HepG2 (cell line): ENCODE measurements around the gene GPR55. TPM values are rescaled to one million over a fixed set of nuclear protein-coding genes. Genes with fewer than 3 reads are reported as not detected.

Experiments
- CREB1 ChIP-seq, 2 experiments: fragments of 450-650 bp in 1 of 2; IDR thresholded peaks; 2 replicates each; pipeline ENCODE4 v1.6.1; 2016 to 2017; ENCODE audit warnings: control low read depth in 1 of 2, mild to moderate bottlenecking in 1 of 2, missing compliant biosample characterization in 1 of 2, missing genetic modification characterization in 1 of 2
- HDAC1 ChIP-seq: sonication (generic); formaldehyde crosslinking; IDR thresholded peaks from 2 replicates; pipeline ENCODE4 v1.5.1; 2020; ENCODE audit warnings: mild to moderate bottlenecking, missing genetic modification reagents
- SAP130 ChIP-seq: IDR thresholded peaks from 2 replicates; pipeline ENCODE4 v1.6.1; 2016; ENCODE audit warnings: low read depth
- SIX1 ChIP-seq: sonication (generic); formaldehyde crosslinking; IDR thresholded peaks from 2 replicates; pipeline ENCODE4 v1.4.0; 2020; ENCODE audit warnings: missing genetic modification reagents, borderline replicate concordance
- TCF12 ChIP-seq, 2 experiments: fragments of 450-650 bp in 1 of 2; sonication (generic) in 1 of 2; formaldehyde crosslinking in 1 of 2; IDR thresholded peaks; 2 replicates each; pipeline versions ENCODE4 v1.6.1 to v1.8.0; 2017 to 2022; ENCODE audit warnings: antibody characterized with exemption in 1 of 2, mild to moderate bottlenecking in 1 of 2, missing genetic modification reagents in 1 of 2, moderate library complexity in 1 of 2
- ZFP36L2 ChIP-seq: sonication (generic); formaldehyde crosslinking; IDR thresholded peaks from 2 replicates; pipeline ENCODE4 v1.4.0; 2020; ENCODE audit warnings: missing genetic modification reagents
- ZNF331 ChIP-seq: sonication (generic); formaldehyde crosslinking; IDR thresholded peaks from 2 replicates; pipeline ENCODE4 v1.4.0; 2020; ENCODE audit warnings: missing genetic modification reagents
- ZNF33A ChIP-seq: sonication (generic); formaldehyde crosslinking; IDR thresholded peaks from 2 replicates; pipeline ENCODE4 v1.5.1; 2020; ENCODE audit warnings: missing genetic modification reagents, mild to moderate bottlenecking, moderate library complexity, borderline replicate concordance
- ZNF431 ChIP-seq: sonication (generic); formaldehyde crosslinking; IDR thresholded peaks from 2 replicates; pipeline ENCODE4 v1.9.0; 2022; ENCODE audit warnings: missing genetic modification reagents, low read depth, mild to moderate bottlenecking, borderline replicate concordance
- ZNF446 ChIP-seq: sonication (generic); formaldehyde crosslinking; IDR thresholded peaks from 2 replicates; pipeline ENCODE4 v1.5.0; 2020; ENCODE audit warnings: mild to moderate bottlenecking, missing genetic modification reagents
- ZNF749 ChIP-seq: sonication (generic); formaldehyde crosslinking; IDR thresholded peaks from 2 replicates; pipeline ENCODE4 v1.8.0; 2022; ENCODE audit warnings: mild to moderate bottlenecking, missing genetic modification reagents, moderate library complexity, borderline replicate concordance
- polyA plus RNA-seq, 8 experiments: library from polyadenylated mRNA; depleted of rRNA in 3 of 8; stranded (reverse) in 7 of 8; unstranded in 1 of 8; fragments of >200 nt; fragmentation: Illumina TruSeq in 4 of 8; extraction: Trizol in 4 of 8; gene quantifications; 2 replicates each; pipeline versions ENCODE4 v1.2.1 to v1.2.3, GENCODE V29; 2011 to 2016; ENCODE audit warnings: low read depth in 4 of 8, missing spikeins in 1 of 8, mixed read lengths in 1 of 8; ENCODE audit not compliant: insufficient read depth in 1 of 8
- total RNA-seq, 5 experiments: library from RNA; depleted of rRNA; stranded (reverse); fragments of >200 nt; fragmentation: Illumina TruSeq; extraction: Trizol; gene quantifications; 2 replicates each; pipeline ENCODE4 v1.2.3, GENCODE V29; 2016; ENCODE audit warnings: low read depth in 1 of 5
- TF ChIP-seq, protein P1 (sequence below): sonication (generic); formaldehyde crosslinking; IDR thresholded peaks from 2 replicates; pipeline ENCODE4 v1.4.0; 2020; ENCODE audit warnings: missing genetic modification reagents, mild to moderate bottlenecking, borderline replicate concordance
- TF ChIP-seq, protein P2 (sequence below): sonication (generic); formaldehyde crosslinking; IDR thresholded peaks from 2 replicates; pipeline ENCODE4 v1.5.1; 2020; ENCODE audit warnings: missing genetic modification reagents, mild to moderate bottlenecking, borderline replicate concordance
- TF ChIP-seq, protein P3 (sequence below): sonication (generic); formaldehyde crosslinking; IDR thresholded peaks from 2 replicates; pipeline ENCODE4 v1.5.1; 2020; ENCODE audit warnings: missing genetic modification reagents, mild to moderate bottlenecking, borderline replicate concordance
- TF ChIP-seq, protein P4 (sequence below): sonication (generic); formaldehyde crosslinking; IDR thresholded peaks from 2 replicates; pipeline ENCODE4 v1.4.0; 2020; ENCODE audit warnings: mild to moderate bottlenecking, missing genetic modification reagents, borderline replicate concordance

Gene GPR55
- total and polyA plus RNA-seq, 2 of the 13 experiments (the other 11 are each of a cell fraction or from before 2014, with no cell fraction given): not detected

DNA sequence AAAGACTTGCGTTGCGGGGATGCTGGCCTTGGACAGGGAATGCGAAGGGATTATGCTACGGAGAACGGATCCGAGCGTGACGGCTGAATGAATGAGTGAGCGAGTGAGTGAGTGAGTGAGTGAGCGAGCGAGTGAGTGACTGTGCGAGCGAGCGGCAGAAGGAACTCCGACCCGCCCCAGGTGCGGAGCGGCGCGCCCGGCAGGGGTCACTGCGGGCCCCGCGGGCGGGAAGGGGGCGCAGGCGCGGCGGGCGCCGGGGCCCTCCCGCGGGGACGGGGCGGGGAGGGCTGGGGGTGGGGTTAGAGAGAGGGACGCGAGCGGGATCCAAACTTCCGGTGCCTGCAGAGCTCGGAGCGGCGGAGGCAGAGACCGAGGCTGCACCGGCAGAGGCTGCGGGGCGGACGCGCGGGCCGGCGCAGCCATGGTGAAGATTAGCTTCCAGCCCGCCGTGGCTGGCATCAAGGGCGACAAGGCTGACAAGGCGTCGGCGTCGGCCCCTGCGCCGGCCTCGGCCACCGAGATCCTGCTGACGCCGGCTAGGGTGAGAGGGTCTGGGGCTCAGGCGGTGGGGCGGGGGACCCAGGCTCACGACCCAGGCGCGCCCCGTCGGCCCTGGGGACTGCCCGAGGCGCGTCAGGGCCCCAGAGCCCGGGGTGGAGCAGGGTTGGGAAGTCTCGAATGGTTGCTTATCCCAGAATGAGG is 60.3 kb downstream of the GPR55 start, which contains the start of gene ITM2C (continued):
- TF ChIP-seq, protein P1, sequence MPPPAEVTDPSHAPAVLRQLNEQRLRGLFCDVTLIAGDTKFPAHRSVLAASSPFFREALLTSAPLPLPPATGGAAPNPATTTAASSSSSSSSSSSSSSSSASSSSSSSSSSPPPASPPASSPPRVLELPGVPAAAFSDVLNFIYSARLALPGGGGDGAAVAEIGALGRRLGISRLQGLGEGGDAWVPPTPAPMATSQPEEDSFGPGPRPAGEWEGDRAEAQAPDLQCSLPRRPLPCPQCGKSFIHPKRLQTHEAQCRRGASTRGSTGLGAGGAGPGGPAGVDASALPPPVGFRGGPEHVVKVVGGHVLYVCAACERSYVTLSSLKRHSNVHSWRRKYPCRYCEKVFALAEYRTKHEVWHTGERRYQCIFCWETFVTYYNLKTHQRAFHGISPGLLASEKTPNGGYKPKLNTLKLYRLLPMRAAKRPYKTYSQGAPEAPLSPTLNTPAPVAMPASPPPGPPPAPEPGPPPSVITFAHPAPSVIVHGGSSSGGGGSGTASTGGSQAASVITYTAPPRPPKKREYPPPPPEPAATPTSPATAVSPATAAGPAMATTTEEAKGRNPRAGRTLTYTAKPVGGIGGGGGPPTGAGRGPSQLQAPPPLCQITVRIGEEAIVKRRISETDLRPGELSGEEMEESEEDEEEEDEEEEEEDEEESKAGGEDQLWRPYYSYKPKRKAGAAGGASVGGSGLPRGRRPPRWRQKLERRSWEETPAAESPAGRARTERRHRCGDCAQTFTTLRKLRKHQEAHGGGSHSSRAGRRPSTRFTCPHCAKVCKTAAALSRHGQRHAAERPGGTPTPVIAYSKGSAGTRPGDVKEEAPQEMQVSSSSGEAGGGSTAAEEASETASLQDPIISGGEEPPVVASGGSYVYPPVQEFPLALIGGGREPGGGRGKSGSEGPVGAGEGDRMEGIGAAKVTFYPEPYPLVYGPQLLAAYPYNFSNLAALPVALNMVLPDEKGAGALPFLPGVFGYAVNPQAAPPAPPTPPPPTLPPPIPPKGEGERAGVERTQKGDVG (CRISPR knock-in tag): no peak
- TF ChIP-seq, protein P2, sequence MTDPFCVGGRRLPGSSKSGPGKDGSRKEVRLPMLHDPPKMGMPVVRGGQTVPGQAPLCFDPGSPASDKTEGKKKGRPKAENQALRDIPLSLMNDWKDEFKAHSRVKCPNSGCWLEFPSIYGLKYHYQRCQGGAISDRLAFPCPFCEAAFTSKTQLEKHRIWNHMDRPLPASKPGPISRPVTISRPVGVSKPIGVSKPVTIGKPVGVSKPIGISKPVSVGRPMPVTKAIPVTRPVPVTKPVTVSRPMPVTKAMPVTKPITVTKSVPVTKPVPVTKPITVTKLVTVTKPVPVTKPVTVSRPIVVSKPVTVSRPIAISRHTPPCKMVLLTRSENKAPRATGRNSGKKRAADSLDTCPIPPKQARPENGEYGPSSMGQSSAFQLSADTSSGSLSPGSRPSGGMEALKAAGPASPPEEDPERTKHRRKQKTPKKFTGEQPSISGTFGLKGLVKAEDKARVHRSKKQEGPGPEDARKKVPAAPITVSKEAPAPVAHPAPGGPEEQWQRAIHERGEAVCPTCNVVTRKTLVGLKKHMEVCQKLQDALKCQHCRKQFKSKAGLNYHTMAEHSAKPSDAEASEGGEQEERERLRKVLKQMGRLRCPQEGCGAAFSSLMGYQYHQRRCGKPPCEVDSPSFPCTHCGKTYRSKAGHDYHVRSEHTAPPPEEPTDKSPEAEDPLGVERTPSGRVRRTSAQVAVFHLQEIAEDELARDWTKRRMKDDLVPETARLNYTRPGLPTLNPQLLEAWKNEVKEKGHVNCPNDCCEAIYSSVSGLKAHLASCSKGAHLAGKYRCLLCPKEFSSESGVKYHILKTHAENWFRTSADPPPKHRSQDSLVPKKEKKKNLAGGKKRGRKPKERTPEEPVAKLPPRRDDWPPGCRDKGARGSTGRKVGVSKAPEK (CRISPR knock-in tag): no peak
- TF ChIP-seq, protein P3, sequence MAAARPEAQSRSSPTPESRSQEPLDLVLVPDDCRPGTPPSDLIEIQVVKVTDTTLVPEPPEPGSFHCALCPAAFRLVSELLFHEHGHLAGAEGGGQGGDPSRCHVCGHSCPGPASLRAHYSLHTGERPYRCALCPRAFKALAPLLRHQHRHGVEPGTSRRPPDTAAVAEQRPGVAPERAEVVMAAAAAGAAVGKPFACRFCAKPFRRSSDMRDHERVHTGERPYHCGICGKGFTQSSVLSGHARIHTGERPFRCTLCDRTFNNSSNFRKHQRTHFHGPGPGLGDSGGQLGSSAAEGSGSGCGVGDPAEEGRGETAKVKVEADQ (CRISPR knock-in tag): no peak
- TF ChIP-seq ZFP36L2 (CRISPR knock-in tag) (no peak), ZNF331 (0 out of 2 replicates have a peak, but pooled peaks have one; percentile 63), HDAC1 (peak; percentile 87), SIX1 (CRISPR knock-in tag) (no peak), ZNF431 (CRISPR knock-in tag) (no peak), SAP130 (CRISPR knock-in tag) (peak; percentile 90), ZNF33A (CRISPR knock-in tag) (no peak), CREB1 (IDR thresholded peaks at IDR 0.05) (0 out of 2 replicates have a peak, but pooled peaks have one; percentile 23), CREB1 (CRISPR knock-in tag; IDR thresholded peaks at IDR 0.05) (no peak), TCF12 (IDR thresholded peaks at IDR 0.05) (no peak), TCF12 (CRISPR knock-in tag; IDR thresholded peaks at IDR 0.05) (peak; percentile 87), ZNF446 (no peak; the same call in 1 of the 2 replicates), ZNF749 (CRISPR knock-in tag) (peak; percentile 63; the same call in 1 of the 2 replicates)
- TF ChIP-seq, protein P4, sequence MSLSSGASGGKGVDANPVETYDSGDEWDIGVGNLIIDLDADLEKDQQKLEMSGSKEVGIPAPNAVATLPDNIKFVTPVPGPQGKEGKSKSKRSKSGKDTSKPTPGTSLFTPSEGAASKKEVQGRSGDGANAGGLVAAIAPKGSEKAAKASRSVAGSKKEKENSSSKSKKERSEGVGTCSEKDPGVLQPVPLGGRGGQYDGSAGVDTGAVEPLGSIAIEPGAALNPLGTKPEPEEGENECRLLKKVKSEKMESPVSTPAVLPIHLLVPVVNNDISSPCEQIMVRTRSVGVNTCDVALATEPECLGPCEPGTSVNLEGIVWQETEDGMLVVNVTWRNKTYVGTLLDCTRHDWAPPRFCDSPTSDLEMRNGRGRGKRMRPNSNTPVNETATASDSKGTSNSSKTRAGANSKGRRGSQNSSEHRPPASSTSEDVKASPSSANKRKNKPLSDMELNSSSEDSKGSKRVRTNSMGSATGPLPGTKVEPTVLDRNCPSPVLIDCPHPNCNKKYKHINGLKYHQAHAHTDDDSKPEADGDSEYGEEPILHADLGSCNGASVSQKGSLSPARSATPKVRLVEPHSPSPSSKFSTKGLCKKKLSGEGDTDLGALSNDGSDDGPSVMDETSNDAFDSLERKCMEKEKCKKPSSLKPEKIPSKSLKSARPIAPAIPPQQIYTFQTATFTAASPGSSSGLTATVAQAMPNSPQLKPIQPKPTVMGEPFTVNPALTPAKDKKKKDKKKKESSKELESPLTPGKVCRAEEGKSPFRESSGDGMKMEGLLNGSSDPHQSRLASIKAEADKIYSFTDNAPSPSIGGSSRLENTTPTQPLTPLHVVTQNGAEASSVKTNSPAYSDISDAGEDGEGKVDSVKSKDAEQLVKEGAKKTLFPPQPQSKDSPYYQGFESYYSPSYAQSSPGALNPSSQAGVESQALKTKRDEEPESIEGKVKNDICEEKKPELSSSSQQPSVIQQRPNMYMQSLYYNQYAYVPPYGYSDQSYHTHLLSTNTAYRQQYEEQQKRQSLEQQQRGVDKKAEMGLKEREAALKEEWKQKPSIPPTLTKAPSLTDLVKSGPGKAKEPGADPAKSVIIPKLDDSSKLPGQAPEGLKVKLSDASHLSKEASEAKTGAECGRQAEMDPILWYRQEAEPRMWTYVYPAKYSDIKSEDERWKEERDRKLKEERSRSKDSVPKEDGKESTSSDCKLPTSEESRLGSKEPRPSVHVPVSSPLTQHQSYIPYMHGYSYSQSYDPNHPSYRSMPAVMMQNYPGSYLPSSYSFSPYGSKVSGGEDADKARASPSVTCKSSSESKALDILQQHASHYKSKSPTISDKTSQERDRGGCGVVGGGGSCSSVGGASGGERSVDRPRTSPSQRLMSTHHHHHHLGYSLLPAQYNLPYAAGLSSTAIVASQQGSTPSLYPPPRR (CRISPR knock-in tag): 0 out of 2 replicates have a peak, but pooled peaks have one; percentile 17
